IMR-90 (cell line): ENCODE results near the gene SLC46A2. TPM values are rescaled to one million over a fixed set of nuclear protein-coding genes. Genes with fewer than 3 reads are reported as not detected.

Source experiments
- ATAC-seq: fragments of 200-7000 bp; cut with Tn5 transposase; 2 replicates; pipeline ENCODE4 v1.9.1; 2020; ENCODE audit warnings: low read depth, mild to moderate bottlenecking, moderate library complexity
- BruUV-seq: library from RNA; stranded (reverse); fragments of 400-500 nt; replicated peaks from 2 replicates; lab custom pipeline; 2021; lab: Mats Ljungman, UMichigan
- CTCF ChIA-PET: fragments of 300-600 bp; formaldehyde crosslinking; extraction: SDS; loops from one replicate; lab custom pipeline; 2021; ENCODE audit warnings: antibody characterized with exemption; lab: Yijun Ruan, JAX
- POLR2A ChIA-PET: fragments of 300-600 bp; sonication (Branson Sonifier 250); formaldehyde crosslinking; loops from one replicate; lab custom pipeline; 2022; ENCODE audit warnings: antibody characterized with exemption; ENCODE audit not compliant: unreplicated experiment; lab: Charles Lee
- DNase-seq: peaks from one replicate; pipeline ENCODE4 v3.0.0; 2013
- H2AFZ ChIP-seq: replicated peaks from 2 replicates; pipeline ENCODE3; 2013; ENCODE audit warnings: low read length, mild to moderate bottlenecking; ENCODE audit not compliant: poor library complexity
- H2AK5ac ChIP-seq: 2 replicates; pipeline ENCODE4 v1.6.1; 2013; ENCODE audit warnings: low read depth, low read length, inconsistent platforms
- H2AK9ac ChIP-seq: replicated peaks from 2 replicates; pipeline ENCODE3; 2013; ENCODE audit warnings: mild to moderate bottlenecking, low read depth, low read length, moderate library complexity; ENCODE audit not compliant: poor library complexity
- H2BK120ac ChIP-seq: 2 replicates; pipeline ENCODE4 v1.6.1; 2013; ENCODE audit warnings: low read depth, low read length, inconsistent platforms
- H2BK15ac ChIP-seq: 3 replicates; pipeline ENCODE4 v1.6.1; 2013; ENCODE audit warnings: low read depth, low read length, inconsistent platforms
- H2BK20ac ChIP-seq: 2 replicates; pipeline ENCODE4 v1.6.1; 2013; ENCODE audit warnings: low read depth, mild to moderate bottlenecking, inconsistent platforms, low read length, moderate library complexity
- H2BK5ac ChIP-seq: 2 replicates; pipeline ENCODE4 v1.6.1; 2013; ENCODE audit warnings: mild to moderate bottlenecking, low read depth, low read length, inconsistent platforms; ENCODE audit not compliant: poor library complexity, severe bottlenecking
- H3K14ac ChIP-seq: replicated peaks from 2 replicates; pipeline ENCODE4 v1.6.1; 2013; ENCODE audit warnings: low read depth, low read length, inconsistent platforms
- H3K18ac ChIP-seq: 2 replicates; pipeline ENCODE4 v1.6.1; 2013; ENCODE audit warnings: low read depth, low read length, control low read depth
- H3K23ac ChIP-seq: 2 replicates; pipeline ENCODE4 v1.6.1; 2013; ENCODE audit warnings: low read depth, low read length, inconsistent platforms
- H3K27ac ChIP-seq: 2 replicates; pipeline ENCODE4 v1.5.1; 2013; ENCODE audit warnings: mild to moderate bottlenecking, control low read depth, low read length; ENCODE audit not compliant: insufficient read depth
- H3K27me3 ChIP-seq: 2 replicates; pipeline ENCODE4 v1.6.1; 2013; ENCODE audit warnings: low read length; ENCODE audit not compliant: control insufficient read depth, insufficient read depth
- H3K36me3 ChIP-seq: 2 replicates; pipeline ENCODE4 v1.6.1; 2013; ENCODE audit warnings: low read length, mixed read lengths; ENCODE audit not compliant: control insufficient read depth, insufficient read depth
- H3K4ac ChIP-seq: 2 replicates; pipeline ENCODE4 v1.6.1; 2013; ENCODE audit warnings: low read depth, low read length, inconsistent platforms
- H3K4me1 ChIP-seq: 2 replicates; pipeline ENCODE4 v1.6.1; 2013; ENCODE audit warnings: low read length, mixed read lengths; ENCODE audit not compliant: control insufficient read depth, insufficient read depth
- H3K4me2 ChIP-seq: 2 replicates; pipeline ENCODE4 v1.6.1; 2013; ENCODE audit warnings: low read depth, mild to moderate bottlenecking, control low read depth, low read length, moderate library complexity
- H3K4me3 ChIP-seq: 2 replicates; pipeline ENCODE4 v1.5.1; 2013; ENCODE audit warnings: low read depth, mild to moderate bottlenecking, control low read depth, low read length, moderate library complexity; ENCODE audit not compliant: insufficient read depth
- H3K56ac ChIP-seq: 2 replicates; pipeline ENCODE4 v1.6.1; 2013; ENCODE audit warnings: low read length, inconsistent platforms; ENCODE audit not compliant: insufficient read depth; ENCODE audit errors: extremely low read depth
- H3K79me1 ChIP-seq, 2 experiments: 2 replicates each; pipeline ENCODE4 v1.6.1; 2013; ENCODE audit warnings: low read length in 2 of 2, inconsistent platforms in 1 of 2, low read depth in 1 of 2
- H3K9ac ChIP-seq: 2 replicates; pipeline ENCODE4 v1.6.1; 2013; ENCODE audit warnings: low read depth, low read length, control low read depth
- H3K9me1 ChIP-seq: 2 replicates; pipeline ENCODE4 v1.6.1; 2013; ENCODE audit warnings: low read length, inconsistent platforms; ENCODE audit not compliant: insufficient read depth
- H3K9me3 ChIP-seq: 2 replicates; pipeline ENCODE4 v1.6.1; 2013; ENCODE audit warnings: low read length; ENCODE audit not compliant: control insufficient read depth, insufficient read depth
- H4K20me1 ChIP-seq: 2 replicates; pipeline ENCODE4 v1.6.1; 2013; ENCODE audit warnings: low read length, inconsistent platforms; ENCODE audit not compliant: insufficient read depth
- H4K5ac ChIP-seq: 2 replicates; pipeline ENCODE4 v1.6.1; 2013; ENCODE audit warnings: mild to moderate bottlenecking, low read depth, low read length, control low read depth
- H4K8ac ChIP-seq, 2 experiments: 2 replicates each; pipeline ENCODE4 v1.6.1; 2013; ENCODE audit warnings: low read depth in 2 of 2, low read length in 2 of 2, control low read depth in 1 of 2, inconsistent platforms in 1 of 2
- H4K91ac ChIP-seq: 2 replicates; pipeline ENCODE4 v1.6.1; 2013; ENCODE audit warnings: low read depth, low read length, inconsistent platforms; ENCODE audit not compliant: insufficient read depth
- BHLHE40 ChIP-seq: fragments of 150-350 bp; IDR thresholded peaks from 2 replicates; pipeline ENCODE4 v1.6.1; 2016; ENCODE audit warnings: mild to moderate bottlenecking, low read depth, low read length
- CHD1 ChIP-seq: IDR thresholded peaks from 2 replicates; pipeline ENCODE4 v1.6.1; 2012; ENCODE audit warnings: low read depth, low read length, improper control_type of control experiment
- MAFK ChIP-seq: IDR thresholded peaks from 2 replicates; pipeline ENCODE4 v1.6.1; 2012; ENCODE audit warnings: low read depth, low read length, improper control_type of control experiment
- MAZ ChIP-seq: IDR thresholded peaks from 2 replicates; pipeline ENCODE4 v1.6.1; 2012; ENCODE audit warnings: low read depth, mild to moderate bottlenecking, low read length, improper control_type of control experiment, moderate library complexity, borderline replicate concordance
- MXI1 ChIP-seq: IDR thresholded peaks from 2 replicates; pipeline ENCODE4 v1.6.1; 2012; ENCODE audit warnings: low read depth, mild to moderate bottlenecking, low read length, moderate library complexity, borderline replicate concordance
- NFE2L2 ChIP-seq: fragments of 150-350 bp; IDR thresholded peaks from 2 replicates; pipeline ENCODE4 v1.6.1; 2016; ENCODE audit warnings: low read depth, mild to moderate bottlenecking, low read length
- POLR2A ChIP-seq: IDR thresholded peaks from 2 replicates; pipeline ENCODE4 v1.6.1; 2012; ENCODE audit warnings: mild to moderate bottlenecking, low read depth, low read length
- RCOR1 ChIP-seq: IDR thresholded peaks from 2 replicates; pipeline ENCODE4 v1.6.1; 2012; ENCODE audit warnings: mild to moderate bottlenecking, low read length, improper control_type of control experiment; ENCODE audit not compliant: insufficient replicate concordance
- RFX5 ChIP-seq: IDR thresholded peaks from 2 replicates; pipeline ENCODE4 v1.8.0; 2012; ENCODE audit warnings: low read depth, mild to moderate bottlenecking, low read length, moderate library complexity
- SMC3 ChIP-seq: fragments of 150-350 bp; IDR thresholded peaks from 2 replicates; pipeline ENCODE4 v1.6.1; 2016; ENCODE audit warnings: low read depth, mild to moderate bottlenecking, antibody characterized with exemption, low read length, moderate library complexity
- WGBS, 2 experiments: methylation state at CpG; one replicate each; pipeline versions ENCODE4 v1.1.5 to v1.1.7; 2013; ENCODE audit warnings: missing lambda C conversion rate in 2 of 2; ENCODE audit not compliant: insufficient read length in 1 of 2; ENCODE audit errors: extremely low coverage in 2 of 2; 5-methylcytosine and 5-hydroxymethylcytosine counted together
- dilution Hi-C: fragments of 300-500 bp; cut with HindIII; formaldehyde crosslinking; loops from one replicate; pipeline ENCODE4 v1.14.3; 2018; ENCODE audit warnings: low sequenced_read_pairs; ENCODE audit not compliant: unreplicated experiment
- in situ Hi-C: fragments of 300-500 bp; cut with MboI; formaldehyde crosslinking; loops from 3 replicates; pipeline ENCODE4 v1.14.3; 2019; ENCODE audit warnings: low sequenced_read_pairs, inconsistent platforms, mixed read lengths
- intact Hi-C: fragments of 100-400 bp; cut with micrococcal nuclease; formaldehyde crosslinking; loops from 2 replicates; pipeline ENCODE4 v1.10.0; 2022
- polyA plus RNA-seq, 3 experiments: library from polyadenylated mRNA; depleted of rRNA; stranded (reverse); fragments of >200 nt; gene quantifications; 2 replicates each; pipeline ENCODE4 v1.2.3, GENCODE V29; 2012; ENCODE audit warnings: low replicate concordance in 1 of 3
- total RNA-seq: library from RNA; depleted of rRNA; stranded (reverse); fragments of >200 nt; gene quantifications from 2 replicates; pipeline ENCODE4 v1.2.3, GENCODE V29; 2012

Gene SLC46A2
- total and polyA plus RNA-seq, 2 of the 4 experiments (the other 2 are of a cell fraction), result not detected

DNA sequence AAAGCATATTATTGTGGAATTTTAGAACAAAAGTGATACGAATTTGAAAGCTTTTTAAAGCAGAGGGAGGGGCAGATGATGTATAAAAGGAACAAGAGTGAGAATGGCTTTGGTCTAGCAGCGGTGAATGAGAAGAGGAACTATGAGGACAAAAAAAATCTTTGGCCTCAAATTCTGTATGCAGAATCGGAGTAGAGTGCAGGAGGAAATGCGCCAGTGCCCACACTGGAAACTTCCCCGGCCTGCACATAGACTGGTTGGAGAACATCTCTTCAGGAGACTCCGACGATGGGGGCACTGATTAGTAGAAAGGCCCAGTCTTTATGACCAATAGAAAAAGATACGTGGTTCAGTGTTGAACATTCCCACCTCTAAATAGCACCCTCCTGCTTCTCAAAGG, 51.3 kb downstream of the SLC46A2 start:
- no peak overlapping the region for H2AK9ac ChIP-seq
- H4K8ac ChIP-seq, result no peak overlapping the region
- intact Hi-C loops, result no loop called here
- H2BK15ac ChIP-seq, result no peak overlapping the region
- no peak overlapping the region for H2AK5ac ChIP-seq
- H2BK5ac ChIP-seq, result no peak overlapping the region
- dilution Hi-C loops, result no loop called here
- no peak overlapping the region for H3K27ac ChIP-seq
- peaks cover 20% of the 10 kb centered on the region for H3K36me3 ChIP-seq
- no peaks in the 10 kb centered on the region for H3K27me3 ChIP-seq
- TF ChIP-seq POLR2A (no peak), NFE2L2 (no peak), MAZ (no peak), CHD1 (no peak), MAFK (no peak), MXI1 (no peak), RCOR1 (no peak), RFX5 (no peak), SMC3 (no peak), BHLHE40 (no peak)
- no peaks in the 10 kb centered on the region for H3K4me1 ChIP-seq
- H2AFZ ChIP-seq, result no peak overlapping the region
- no peak overlapping the region for H3K14ac ChIP-seq
- no peak overlapping the region for H3K4ac ChIP-seq
- BruUV-seq, result no TSS peak
- H4K91ac ChIP-seq, result no peak overlapping the region
- H2BK120ac ChIP-seq, result no peak overlapping the region
- H3K9me3 ChIP-seq, result no peaks in the 10 kb centered on the region
- 0 out of 2 replicates have a peak, but pooled peaks cover 3% of the 10 kb centered on the region for H3K9me1 ChIP-seq
- no peaks in the 10 kb centered on the region for H4K20me1 ChIP-seq
- H3K79me1 ChIP-seq, result no peaks in the 10 kb centered on the region
- no peak overlapping the region for H4K5ac ChIP-seq
- H3K23ac ChIP-seq, result no peak overlapping the region
- H3K9ac ChIP-seq, result no peak overlapping the region
- ATAC-seq (no peak), DNase-seq (no peak)
- POLR2A ChIA-PET, result no interaction called here
- H3K4me2 ChIP-seq, result no peak overlapping the region
- WGBS, 2 experiments, result 90% methylated on average over 2 of the region's 8 CpGs; no CpG with 5 or more reads in 1 of the 2 experiments
- in situ Hi-C loops, result no loop called here
- CTCF ChIA-PET, result interaction anchor here (0.7 kb wide), 1 partner anchor 28 kb away, joined by 3 read pairs; no protein-coding TSS in a partner anchor
- H3K56ac ChIP-seq, result no peak overlapping the region
- no peak overlapping the region for H3K4me3 ChIP-seq
- no peak overlapping the region for H2BK20ac ChIP-seq
- no peak overlapping the region for H3K18ac ChIP-seq
